Esophagus squamous epithelium (tissue), 4 donors: ENCODE data around the gene RRBP1.

ENCODE experiments used
- POLR2A ChIP-seq, 4 donors: fragments of 450-650 bp; IDR thresholded peaks; one replicate each; pipeline ENCODE4 v1.6.1; 2017; ENCODE audit warnings: antibody characterized with exemption in 4 of 4, mild to moderate bottlenecking in 4 of 4, moderate library complexity in 3 of 4
- TF ChIP-seq, protein P1 (sequence below), 6 experiments: fragments of 450-650 bp in 4 of 6; fragments of 200-600 bp in 2 of 6; sonication (generic) in 2 of 6; IDR thresholded peaks; one replicate each; pipeline ENCODE4 v1.5.1; 2016 to 2019; ENCODE audit warnings: antibody characterized with exemption in 6 of 6, mild to moderate bottlenecking in 4 of 6, moderate library complexity in 4 of 6

DNA sequence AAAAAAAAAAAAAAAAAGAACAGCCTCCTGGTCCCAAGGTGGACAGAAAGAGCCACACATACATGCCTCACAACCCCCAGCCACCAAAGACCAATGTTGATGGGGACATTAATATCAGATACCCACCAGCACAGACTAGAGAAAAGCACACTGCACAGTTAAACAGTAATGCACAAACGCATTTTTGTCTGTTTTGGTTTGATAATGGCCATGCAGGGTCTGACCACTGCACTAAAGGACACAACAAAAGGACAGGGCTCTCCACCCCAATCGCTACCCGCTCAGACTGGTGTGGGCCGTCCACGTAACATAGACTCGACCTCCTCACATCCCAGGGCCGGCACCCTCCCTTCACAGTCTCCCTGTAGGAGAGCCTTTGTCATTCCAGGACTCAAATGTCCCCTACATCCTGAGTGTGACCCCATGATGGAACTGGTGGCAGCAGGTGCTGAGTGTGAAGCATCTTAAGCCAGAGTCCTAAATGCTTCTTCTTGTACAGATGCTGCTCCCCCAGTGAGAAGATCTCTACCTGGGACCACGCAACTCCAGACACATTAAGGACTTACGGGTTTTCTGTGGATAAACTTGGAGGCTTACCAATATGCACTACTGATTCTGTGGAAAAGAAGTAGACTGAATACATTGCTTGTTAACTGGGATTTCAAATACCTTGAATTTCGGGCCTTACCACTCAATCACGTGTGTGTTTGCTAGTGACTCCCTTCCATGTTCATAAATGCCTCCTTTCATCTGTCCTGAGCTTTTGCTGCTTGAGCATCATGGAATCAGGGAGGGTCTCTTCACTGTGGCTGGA, 28.0 kb downstream of the RRBP1 start:
- TF ChIP-seq, protein P1, sequence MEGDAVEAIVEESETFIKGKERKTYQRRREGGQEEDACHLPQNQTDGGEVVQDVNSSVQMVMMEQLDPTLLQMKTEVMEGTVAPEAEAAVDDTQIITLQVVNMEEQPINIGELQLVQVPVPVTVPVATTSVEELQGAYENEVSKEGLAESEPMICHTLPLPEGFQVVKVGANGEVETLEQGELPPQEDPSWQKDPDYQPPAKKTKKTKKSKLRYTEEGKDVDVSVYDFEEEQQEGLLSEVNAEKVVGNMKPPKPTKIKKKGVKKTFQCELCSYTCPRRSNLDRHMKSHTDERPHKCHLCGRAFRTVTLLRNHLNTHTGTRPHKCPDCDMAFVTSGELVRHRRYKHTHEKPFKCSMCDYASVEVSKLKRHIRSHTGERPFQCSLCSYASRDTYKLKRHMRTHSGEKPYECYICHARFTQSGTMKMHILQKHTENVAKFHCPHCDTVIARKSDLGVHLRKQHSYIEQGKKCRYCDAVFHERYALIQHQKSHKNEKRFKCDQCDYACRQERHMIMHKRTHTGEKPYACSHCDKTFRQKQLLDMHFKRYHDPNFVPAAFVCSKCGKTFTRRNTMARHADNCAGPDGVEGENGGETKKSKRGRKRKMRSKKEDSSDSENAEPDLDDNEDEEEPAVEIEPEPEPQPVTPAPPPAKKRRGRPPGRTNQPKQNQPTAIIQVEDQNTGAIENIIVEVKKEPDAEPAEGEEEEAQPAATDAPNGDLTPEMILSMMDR (IDR thresholded peaks at IDR 0.05), result no peak
- TF ChIP-seq POLR2A (IDR thresholded peaks at IDR 0.05), result no peak
